HepG2 (cell line): ENCODE data around the gene LSM12. TPM values are rescaled to one million over a fixed set of nuclear protein-coding genes. Genes with fewer than 3 reads are reported as not detected.

Source experiments
- ATAC-seq: fragments of 200-7000 bp; cut with Tn5 transposase; 3 replicates; pipeline ENCODE4 v1.9.1; 2020; ENCODE audit warnings: mild to moderate bottlenecking, moderate library complexity
- BruUV-seq: library from RNA; stranded (reverse); fragments of 400-500 nt; replicated peaks from 2 replicates; lab custom pipeline; 2021; lab: Mats Ljungman, UMichigan
- CTCF ChIA-PET: fragments of 300-600 bp; formaldehyde crosslinking; extraction: SDS; loops from one replicate; lab custom pipeline; 2021; ENCODE audit warnings: low total read pairs, inconsistent platforms, low intra/inter-chr PET ratio; lab: Yijun Ruan, JAX
- POLR2A ChIA-PET: fragments of 350-600 bp; sonication (Branson Sonifier 250); formaldehyde crosslinking; loops from one replicate; lab custom pipeline; 2020; ENCODE audit warnings: antibody characterized with exemption, inconsistent platforms; lab: Yijun Ruan, JAX
- DNase-seq: peaks from one replicate; pipeline ENCODE4 v3.0.0-alpha.2; 2015; ENCODE audit warnings: low spot score
- FAIRE-seq: peaks from 3 replicates; lab custom pipeline; 2011; peaks lifted over from hg19 to GRCh38; lab: Jason Lieb, UNC
- H2AFZ ChIP-seq: one replicate; pipeline ENCODE4 v1.6.1; 2011; ENCODE audit warnings: low read length, inconsistent platforms
- H3K27ac ChIP-seq: fragments of 300-600 bp; 3 replicates; pipeline ENCODE4 v1.8.0; 2011; ENCODE audit warnings: mixed run types, mild to moderate bottlenecking, mixed read lengths, low read length, inconsistent platforms; ENCODE audit not compliant: insufficient read depth; ENCODE audit errors: extremely low read length
- H3K27me3 ChIP-seq, 2 experiments: fragments of 200-600 bp in 1 of 2; 2 replicates in 1 of 2; 3 replicates in 1 of 2; pipeline versions ENCODE4 v1.6.0 to v1.8.0; 2011; ENCODE audit warnings: low read length in 2 of 2, mild to moderate bottlenecking in 2 of 2, moderate library complexity in 2 of 2, inconsistent platforms in 1 of 2; ENCODE audit not compliant: insufficient read depth in 2 of 2, control insufficient read depth in 1 of 2
- H3K36me3 ChIP-seq, 2 experiments: fragments of 200-600 bp in 1 of 2; replicated peaks in 1 of 2; 2 replicates in 1 of 2; 3 replicates in 1 of 2; pipeline versions ENCODE4 v1.5.1 to v1.8.0; 2011; ENCODE audit warnings: low read length in 2 of 2, inconsistent platforms in 1 of 2; ENCODE audit not compliant: insufficient read depth in 2 of 2, control insufficient read depth in 1 of 2
- H3K4me1 ChIP-seq: 2 replicates; pipeline ENCODE4 v1.5.1; 2012; ENCODE audit warnings: low read length, inconsistent platforms; ENCODE audit not compliant: insufficient read depth
- H3K4me2 ChIP-seq: 2 replicates; pipeline ENCODE4 v1.6.0; 2011; ENCODE audit warnings: low read depth, low read length, inconsistent platforms
- H3K4me3 ChIP-seq, 3 experiments: fragments of 200-600 bp in 1 of 3; sonication (generic), shearing (Covaris generic) in 1 of 3; replicated peaks in 1 of 3; 2 replicates each; pipeline ENCODE4 v1.5.1; 2011 to 2016; ENCODE audit warnings: low read length in 3 of 3, inconsistent platforms in 2 of 3, low read depth in 2 of 3, mild to moderate bottlenecking in 2 of 3, control low read depth in 1 of 3, mixed read lengths in 1 of 3; ENCODE audit not compliant: insufficient read depth in 1 of 3
- H3K79me2 ChIP-seq: one replicate; pipeline ENCODE4 v1.6.1; 2011; ENCODE audit warnings: low read length, inconsistent platforms; ENCODE audit not compliant: insufficient read depth
- H3K9ac ChIP-seq: 2 replicates; pipeline ENCODE4 v1.6.0; 2011; ENCODE audit warnings: mild to moderate bottlenecking, low read depth, low read length, inconsistent platforms; ENCODE audit not compliant: insufficient read depth
- H3K9me3 ChIP-seq: 2 replicates; pipeline ENCODE4 v1.5.1; 2012; ENCODE audit warnings: mild to moderate bottlenecking, low read length
- H4K20me1 ChIP-seq: 2 replicates; pipeline ENCODE4 v1.6.0; 2011; ENCODE audit warnings: inconsistent platforms, mild to moderate bottlenecking, low read length, moderate library complexity; ENCODE audit not compliant: insufficient read depth
- CAMTA2 ChIP-seq: sonication (generic); formaldehyde crosslinking; IDR thresholded peaks from 2 replicates; pipeline ENCODE4 v1.4.0; 2020; ENCODE audit warnings: mild to moderate bottlenecking, missing genetic modification reagents, borderline replicate concordance
- DRAP1 ChIP-seq: IDR thresholded peaks from 2 replicates; pipeline ENCODE4 v1.6.1; 2016; ENCODE audit warnings: missing genetic modification reagents, missing compliant biosample characterization
- KDM5B ChIP-seq: sonication (generic); formaldehyde crosslinking; IDR thresholded peaks from 2 replicates; pipeline ENCODE4 v1.4.0; 2020; ENCODE audit warnings: missing genetic modification reagents, mild to moderate bottlenecking, borderline replicate concordance
- KLF15 ChIP-seq: sonication (generic); formaldehyde crosslinking; IDR thresholded peaks from 2 replicates; pipeline ENCODE4 v1.8.1; 2023; ENCODE audit warnings: borderline replicate concordance, mild to moderate bottlenecking, inconsistent platforms, missing genetic modification reagents, mixed read lengths
- MNT ChIP-seq: fragments of 450-650 bp; IDR thresholded peaks from 2 replicates; pipeline ENCODE4 v1.6.1; 2016
- NFIC ChIP-seq: IDR thresholded peaks from 2 replicates; pipeline ENCODE4 v1.6.1; 2012; ENCODE audit warnings: mild to moderate bottlenecking, low read length, inconsistent platforms
- PAWR ChIP-seq: sonication (generic); formaldehyde crosslinking; IDR thresholded peaks from 2 replicates; pipeline ENCODE4 v1.4.0; 2020; ENCODE audit warnings: missing genetic modification reagents, mild to moderate bottlenecking, borderline replicate concordance
- PCBP1 ChIP-seq: fragments of 200-400 bp; formaldehyde crosslinking; IDR thresholded peaks from 2 replicates; pipeline ENCODE4 v1.6.1; 2017; ENCODE audit warnings: mild to moderate bottlenecking, low read depth, low read length, borderline replicate concordance
- RAD51 ChIP-seq: fragments of 450-650 bp; IDR thresholded peaks from 2 replicates; pipeline ENCODE4 v1.6.1; 2016; ENCODE audit warnings: borderline replicate concordance
- RBM39 ChIP-seq: fragments of 200-400 bp; formaldehyde crosslinking; IDR thresholded peaks from one replicate; pipeline ENCODE4 v1.6.1; 2018; ENCODE audit warnings: antibody characterized with exemption, mild to moderate bottlenecking, low read depth, low read length; ENCODE audit not compliant: poor library complexity, severe bottlenecking
- RFX3 ChIP-seq: IDR thresholded peaks from 2 replicates; pipeline ENCODE4 v1.6.1; 2016; ENCODE audit warnings: missing biosample characterization, missing genetic modification reagents
- TEF ChIP-seq: sonication (generic); formaldehyde crosslinking; IDR thresholded peaks from 2 replicates; pipeline ENCODE4 v1.5.0; 2020; ENCODE audit warnings: missing genetic modification reagents
- ZBTB46 ChIP-seq: sonication (generic); formaldehyde crosslinking; IDR thresholded peaks from 2 replicates; pipeline ENCODE4 v1.4.0; 2020; ENCODE audit warnings: mild to moderate bottlenecking, missing genetic modification reagents, borderline replicate concordance
- ZKSCAN8 ChIP-seq: IDR thresholded peaks from 2 replicates; pipeline ENCODE4 v1.6.1; 2016; ENCODE audit warnings: borderline replicate concordance, missing genetic modification reagents, missing compliant biosample characterization
- ZMYM2 ChIP-seq: sonication (generic); formaldehyde crosslinking; IDR thresholded peaks from 2 replicates; pipeline ENCODE4 v1.8.0; 2022; ENCODE audit warnings: mild to moderate bottlenecking, missing genetic modification reagents
- ZNF232 ChIP-seq: sonication (generic); formaldehyde crosslinking; IDR thresholded peaks from 2 replicates; pipeline ENCODE4 v1.4.0; 2020; ENCODE audit warnings: missing genetic modification reagents, borderline replicate concordance
- ZNF430 ChIP-seq: sonication (generic); formaldehyde crosslinking; IDR thresholded peaks from 2 replicates; pipeline ENCODE4 v1.9.0; 2021; ENCODE audit warnings: mild to moderate bottlenecking, missing genetic modification reagents
- ZNF44 ChIP-seq: sonication (generic); formaldehyde crosslinking; IDR thresholded peaks from 2 replicates; pipeline ENCODE4 v1.5.1; 2020; ENCODE audit warnings: mild to moderate bottlenecking, missing genetic modification reagents
- WGBS: methylation state at CpG from one replicate; pipeline ENCODE4 v1.1.6; 2017; ENCODE audit warnings: low lambda C conversion rate; 5-methylcytosine and 5-hydroxymethylcytosine counted together
- in situ Hi-C: cut with HindIII; loops from 2 replicates; pipeline ENCODE4 v1.10.0; 2017; ENCODE audit warnings: low pct_unique_long_range_greater_than_20kb; ENCODE audit not compliant: extremely low pct_ligation_motif_present
- intact Hi-C: fragments of 100-400 bp; cut with micrococcal nuclease; formaldehyde crosslinking; loops from one replicate; pipeline ENCODE4 v1.10.0; 2022; ENCODE audit not compliant: unreplicated experiment
- polyA plus RNA-seq, 8 experiments: library from polyadenylated mRNA; depleted of rRNA in 3 of 8; stranded (reverse) in 7 of 8; unstranded in 1 of 8; fragments of >200 nt; fragmentation: Illumina TruSeq in 4 of 8; extraction: Trizol in 4 of 8; gene quantifications; 2 replicates each; pipeline versions ENCODE4 v1.2.1 to v1.2.3, GENCODE V29; 2011 to 2016; ENCODE audit warnings: low read depth in 4 of 8, missing spikeins in 1 of 8, mixed read lengths in 1 of 8; ENCODE audit not compliant: insufficient read depth in 1 of 8
- total RNA-seq, 5 experiments: library from RNA; depleted of rRNA; stranded (reverse); fragments of >200 nt; fragmentation: Illumina TruSeq; extraction: Trizol; gene quantifications; 2 replicates each; pipeline ENCODE4 v1.2.3, GENCODE V29; 2016; ENCODE audit warnings: low read depth in 1 of 5

LSM12 gene
- total and polyA plus RNA-seq, 2 of the 13 experiments (the other 11 are each of a cell fraction or from before 2014, with no cell fraction given) = 52.8 to 55.7 TPM

GRCh38 chr17:44095388-44095646, 28.8 kb upstream of the LSM12 start:
- ATAC-seq = no peak; the same call in 2 of the 3 replicates
- no TSS peak for BruUV-seq
- H3K36me3 ChIP-seq = peaks cover 15 to 25% of the 10 kb centered on the region in 2 experiments
- POLR2A ChIA-PET = interaction anchor here (0.7 to 3.1 kb wide), 7 partner anchors 8 to 91 kb away, joined by 4 to 23 read pairs (median 9); partner anchors contain the start of genes G6PC3, HDAC5, LSM12 and TMUB2
- H3K4me2 ChIP-seq = peak overlapping the region; percentile 87
- H3K27me3 ChIP-seq = no peaks in the 10 kb centered on the region
- DNase-seq = no peak
- FAIRE-seq = no peak
- no peak overlapping the region for H2AFZ ChIP-seq
- TF ChIP-seq RAD51 = no peak
- TF ChIP-seq DRAP1 (CRISPR knock-in tag) = 0 out of 2 replicates have a peak, but pooled peaks have one; percentile 3
- 0 out of 2 replicates have a peak, but pooled peaks have one; percentile 6 for TF ChIP-seq KDM5B (CRISPR knock-in tag)
- TF ChIP-seq NFIC = no peak
- TF ChIP-seq ZKSCAN8 (CRISPR knock-in tag) = no peak
- TF ChIP-seq RBM39 = no peak
- 0 out of 2 replicates have a peak, but pooled peaks have one; percentile 50 for TF ChIP-seq ZBTB46 (CRISPR knock-in tag)
- TF ChIP-seq MNT = no peak
- no peak for TF ChIP-seq PAWR (CRISPR knock-in tag)
- no peak for TF ChIP-seq TEF
- TF ChIP-seq KLF15 (CRISPR knock-in tag) = no peak
- no peak for TF ChIP-seq ZNF430 (CRISPR knock-in tag)
- 0 out of 2 replicates have a peak, but pooled peaks have one; percentile 47 for TF ChIP-seq PCBP1
- no peak for TF ChIP-seq ZNF44
- TF ChIP-seq RFX3 = no peak
- no peak for TF ChIP-seq ZMYM2 (CRISPR knock-in tag)
- TF ChIP-seq ZNF232 = no peak
- TF ChIP-seq CAMTA2 = 0 out of 2 replicates have a peak, but pooled peaks have one; percentile 38
- H3K27ac ChIP-seq = peak overlapping the region; percentile 94
- in situ Hi-C loops = no loop called here
- peaks cover 47% of the 10 kb centered on the region for H3K4me1 ChIP-seq
- H3K9ac ChIP-seq = peak overlapping the region; percentile 80
- no peak overlapping the region; a peak in 1 of 6 replicates for H3K4me3 ChIP-seq
- H3K79me2 ChIP-seq = peaks cover 13% of the 10 kb centered on the region
- H4K20me1 ChIP-seq = peaks cover 7% of the 10 kb centered on the region; the same call in 1 of the 2 replicates
- intact Hi-C loops = no loop called here
- CTCF ChIA-PET = interaction anchor here (1.0 to 2.4 kb wide), 3 partner anchors 11 to 20 kb away, joined by 3 to 17 read pairs (median 3); no protein-coding TSS in a partner anchor
- WGBS = 52% methylated on average over 2 of the region's 2 CpGs
- H3K9me3 ChIP-seq = no peaks in the 10 kb centered on the region
